H1 (cell line): ENCODE results near the gene CCDC59. TPM values are rescaled to one million over a fixed set of nuclear protein-coding genes. Genes with fewer than 3 reads are reported as not detected.

Experiments
- CTCF ChIA-PET: fragments of 300-600 bp; sonication (Branson Sonifier 250); formaldehyde crosslinking; loops from one replicate; lab custom pipeline; 2021; ENCODE audit not compliant: partially characterized antibody; lab: Charles Lee
- POLR2A ChIA-PET: fragments of 300-600 bp; sonication (Branson Sonifier 250); formaldehyde crosslinking; loops from one replicate; lab custom pipeline; 2021; ENCODE audit warnings: inconsistent platforms; ENCODE audit not compliant: partially characterized antibody; lab: Charles Lee
- DNase-seq, 2 experiments: peaks; one replicate each; pipeline versions ENCODE4 v3.0.0 to v3.0.0-alpha.2; 2010 to 2022; ENCODE audit warnings: low spot score in 2 of 2, low read depth in 1 of 2, mixed read lengths in 1 of 2
- FAIRE-seq: peaks from 2 replicates; lab custom pipeline; 2011; peaks lifted over from hg19 to GRCh38; lab: Jason Lieb, UNC
- H2AFZ ChIP-seq: 2 replicates; pipeline ENCODE4 v1.8.1; 2012; ENCODE audit warnings: low read length, inconsistent platforms
- H2AK5ac ChIP-seq: 2 replicates; pipeline ENCODE4 v1.6.1; 2013; ENCODE audit warnings: low read depth, low read length
- H2BK120ac ChIP-seq: replicated peaks from 2 replicates; pipeline ENCODE3; 2013; ENCODE audit warnings: low read depth, low read length, inconsistent platforms
- H2BK12ac ChIP-seq: 2 replicates; pipeline ENCODE4 v1.6.1; 2013; ENCODE audit warnings: low read depth, low read length
- H2BK15ac ChIP-seq: 2 replicates; pipeline ENCODE4 v1.6.1; 2013; ENCODE audit warnings: low read length
- H2BK20ac ChIP-seq: 2 replicates; pipeline ENCODE4 v1.6.1; 2013; ENCODE audit warnings: low read length
- H2BK5ac ChIP-seq: 2 replicates; pipeline ENCODE4 v1.6.1; 2013; ENCODE audit warnings: low read depth, low read length
- H3K14ac ChIP-seq: 2 replicates; pipeline ENCODE4 v1.6.1; 2013; ENCODE audit warnings: inconsistent platforms; ENCODE audit not compliant: insufficient read length
- H3K18ac ChIP-seq: 2 replicates; pipeline ENCODE4 v1.6.1; 2013; ENCODE audit warnings: low read length; ENCODE audit errors: extremely low read depth
- H3K23ac ChIP-seq: 2 replicates; pipeline ENCODE4 v1.6.1; 2013; ENCODE audit warnings: inconsistent platforms; ENCODE audit not compliant: insufficient read length
- H3K23me2 ChIP-seq: 2 replicates; pipeline ENCODE4 v1.6.1; 2013; ENCODE audit warnings: low read depth, low read length
- H3K27ac ChIP-seq: 2 replicates; pipeline ENCODE4 v1.6.1; 2011; ENCODE audit warnings: low read depth, low read length, inconsistent platforms
- H3K27me3 ChIP-seq, 4 experiments: replicated peaks in 1 of 4; 1 replicate in 1 of 4; 2 replicates in 3 of 4; pipeline versions ENCODE4 v1.6.1 to v1.8.1; 2011 to 2013; ENCODE audit warnings: low read length in 3 of 4, mild to moderate bottlenecking in 3 of 4, inconsistent platforms in 2 of 4, mixed read lengths in 2 of 4, moderate library complexity in 1 of 4; ENCODE audit not compliant: control insufficient read depth in 3 of 4, insufficient read depth in 3 of 4; ENCODE audit errors: extremely low read depth in 1 of 4
- H3K36me3 ChIP-seq, 4 experiments: 2 replicates each; pipeline versions ENCODE4 v1.6.1 to v1.8.1; 2011 to 2013; ENCODE audit warnings: mild to moderate bottlenecking in 4 of 4, low read length in 3 of 4, moderate library complexity in 2 of 4, control low read depth in 1 of 4, inconsistent platforms in 1 of 4; ENCODE audit not compliant: insufficient read depth in 4 of 4, control insufficient read depth in 2 of 4
- H3K4ac ChIP-seq: replicated peaks from 2 replicates; pipeline ENCODE3; 2013; ENCODE audit warnings: low read length, low read depth, mixed read lengths, inconsistent platforms; ENCODE audit not compliant: insufficient read length
- H3K4me1 ChIP-seq, 4 experiments: replicated peaks in 1 of 4; 1 replicate in 1 of 4; 2 replicates in 3 of 4; pipeline versions ENCODE4 v1.6.1 to v1.8.1; 2011 to 2013; ENCODE audit warnings: low read length in 3 of 4, inconsistent platforms in 2 of 4, mixed read lengths in 1 of 4; ENCODE audit not compliant: insufficient read depth in 4 of 4, control insufficient read depth in 3 of 4
- H3K4me2 ChIP-seq, 2 experiments: 2 replicates each; pipeline versions ENCODE4 v1.6.1 to v1.8.1; 2011 to 2013; ENCODE audit warnings: low read depth in 2 of 2, low read length in 2 of 2, control low read depth in 1 of 2, inconsistent platforms in 1 of 2, mild to moderate bottlenecking in 1 of 2; ENCODE audit not compliant: insufficient read depth in 1 of 2
- H3K4me3 ChIP-seq, 4 experiments: fragments of 200-600, 300-600 bp in 1 of 4; sonication (generic), shearing (Covaris generic), sonication (Bioruptor Twin) in 1 of 4; 2 replicates each; pipeline versions ENCODE4 v1.5.1 to v1.8.1; 2011 to 2016; ENCODE audit warnings: low read length in 4 of 4, low read depth in 3 of 4, control low read depth in 2 of 4, inconsistent platforms in 2 of 4, mild to moderate bottlenecking in 2 of 4, mixed read lengths in 1 of 4, moderate library complexity in 1 of 4; ENCODE audit not compliant: insufficient read depth in 2 of 4; ENCODE audit errors: extremely low read depth in 1 of 4
- H3K56ac ChIP-seq: replicated peaks from 2 replicates; pipeline ENCODE3; 2013; ENCODE audit warnings: low read depth, mild to moderate bottlenecking, mixed read lengths, low read length, inconsistent platforms; ENCODE audit not compliant: insufficient read length
- H3K79me1 ChIP-seq: 2 replicates; pipeline ENCODE4 v1.6.1; 2013; ENCODE audit warnings: low read depth, low read length, control low read depth
- H3K79me2 ChIP-seq, 2 experiments: 2 replicates each; pipeline versions ENCODE4 v1.6.1 to v1.8.1; 2012 to 2013; ENCODE audit warnings: low read length in 2 of 2, mild to moderate bottlenecking in 2 of 2, inconsistent platforms in 1 of 2; ENCODE audit not compliant: insufficient read depth in 2 of 2, control insufficient read depth in 1 of 2
- H3K9ac ChIP-seq, 4 experiments: replicated peaks in 1 of 4; 1 replicate in 1 of 4; 2 replicates in 3 of 4; pipeline versions ENCODE4 v1.6.1 to v1.8.1; 2011 to 2013; ENCODE audit warnings: low read depth in 3 of 4, low read length in 3 of 4, control low read depth in 2 of 4, mild to moderate bottlenecking in 2 of 4, moderate library complexity in 2 of 4, inconsistent platforms in 1 of 4; ENCODE audit errors: extremely low read depth in 1 of 4
- H3K9me3 ChIP-seq, 2 experiments: 2 replicates each; pipeline versions ENCODE4 v1.6.1 to v1.8.1; 2012 to 2013; ENCODE audit warnings: mild to moderate bottlenecking in 2 of 2, moderate library complexity in 2 of 2, control low read depth in 1 of 2, inconsistent platforms in 1 of 2, low read depth in 1 of 2, low read length in 1 of 2, mixed read lengths in 1 of 2; ENCODE audit not compliant: insufficient read depth in 2 of 2
- H4K20me1 ChIP-seq, 2 experiments: replicated peaks in 1 of 2; 2 replicates each; pipeline versions ENCODE3 to v1.8.1; 2011 to 2013; ENCODE audit warnings: inconsistent platforms in 2 of 2, low read length in 2 of 2, mild to moderate bottlenecking in 1 of 2; ENCODE audit not compliant: insufficient read depth in 2 of 2, control insufficient read depth in 1 of 2
- H4K5ac ChIP-seq: 2 replicates; pipeline ENCODE4 v1.6.1; 2013; ENCODE audit warnings: low read length, low read depth, mixed read lengths, inconsistent platforms; ENCODE audit not compliant: insufficient read length
- H4K8ac ChIP-seq: 2 replicates; pipeline ENCODE4 v1.8.0; 2013; ENCODE audit warnings: mild to moderate bottlenecking, moderate library complexity, low read length, inconsistent platforms; ENCODE audit not compliant: insufficient read depth; ENCODE audit errors: extremely low read depth
- H4K91ac ChIP-seq: replicated peaks from 2 replicates; pipeline ENCODE3; 2013; ENCODE audit warnings: low read length, mixed read lengths, inconsistent platforms; ENCODE audit not compliant: insufficient read length
- EGR1 ChIP-seq: IDR thresholded peaks from 2 replicates; pipeline ENCODE4 v1.6.1; 2011; ENCODE audit warnings: low read depth, low read length, borderline replicate concordance
- RAD21 ChIP-seq, 2 experiments: IDR thresholded peaks in 1 of 2; conservative IDR thresholded peaks in 1 of 2; 2 replicates each; pipeline ENCODE4 v1.6.1; 2011; ENCODE audit warnings: low read depth in 2 of 2, low read length in 2 of 2, improper control_type of control experiment in 1 of 2, inconsistent platforms in 1 of 2, mild to moderate bottlenecking in 1 of 2, moderate library complexity in 1 of 2
- RBBP5 ChIP-seq: IDR thresholded peaks from 2 replicates; pipeline ENCODE4 v1.7.1; 2012; ENCODE audit warnings: low read depth, mild to moderate bottlenecking, inconsistent platforms, low read length, moderate library complexity, borderline replicate concordance
- WGBS, 2 experiments: shearing (Covaris generic) in 1 of 2; methylation state at CpG; one replicate each; pipeline versions ENCODE4 v1.1.6 to v1.1.7; 2013 to 2015; ENCODE audit warnings: low lambda C conversion rate in 2 of 2, mixed read lengths in 2 of 2, inconsistent platforms in 1 of 2, low coverage in 1 of 2, missing lambda C conversion rate in 1 of 2; ENCODE audit not compliant: insufficient replicate concordance in 2 of 2, insufficient coverage in 1 of 2, insufficient read length in 1 of 2; ENCODE audit errors: extremely low coverage in 1 of 2, missing lambda C conversion rate in 1 of 2; 5-methylcytosine and 5-hydroxymethylcytosine counted together
- polyA plus RNA-seq, 7 experiments: library from polyadenylated mRNA; depleted of rRNA in 3 of 7; stranded (reverse) in 5 of 7; unstranded in 2 of 7; fragments of >200 nt in 5 of 7; fragments of 200-250 nt in 2 of 7; gene quantifications; 1 replicate in 5 of 7; 2 replicates in 1 of 7; 4 replicates in 1 of 7; pipeline versions ENCODE4 v1.2.1 to v1.2.3, GENCODE V29; 2011 to 2013; ENCODE audit warnings: missing spikeins in 2 of 7, mixed read lengths in 2 of 7
- total RNA-seq: library from RNA; stranded (reverse); fragmentation: NEBNext Ultra II Directional; extraction: Animal tissue kit (Norgen Biotek cat#: 25700); gene quantifications from 2 replicates; pipeline ENCODE4 v1.2.1, GENCODE V29; 2021

CCDC59 gene
- total and polyA plus RNA-seq, 2 of the 8 experiments (the other 6 are each of a cell fraction or from before 2014, with no cell fraction given) = 11.6 to 54.0 TPM

GRCh38 chr12:82361461-82361915, 3.3 kb upstream of the CCDC59 start:
- Histone ChIP-seq H2AFZ (no peak overlapping the region), H4K8ac (no peak overlapping the region), H3K4me1 (peaks cover 0 to 4% (median under 1%) of the 10 kb centered on the region in 4 experiments; a peak in 3 of 7 replicates), H2BK5ac (no peak overlapping the region), H3K56ac (no peak overlapping the region), H3K4ac (no peak overlapping the region), H2BK20ac (no peak overlapping the region), H2BK15ac (no peak overlapping the region), H3K23ac (no peak overlapping the region), H4K20me1 (no peaks in the 10 kb centered on the region), H3K27me3 (no peaks in the 10 kb centered on the region), H3K79me2 (peaks cover 3 to 65% of the 10 kb centered on the region in 2 experiments; a peak in 3 of 4 replicates), H3K4me2 (no peak overlapping the region), H3K9me3 (no peaks in the 10 kb centered on the region; a peak in 1 of 4 replicates), H4K5ac (no peak overlapping the region), H2BK120ac (no peak overlapping the region), H2BK12ac (no peak overlapping the region), H3K36me3 (peaks cover 0 to 9% (median 1%) of the 10 kb centered on the region in 4 experiments; a peak in 2 of 8 replicates), H3K27ac (no peak overlapping the region), H3K14ac (no peak overlapping the region), H4K91ac (no peak overlapping the region), H3K9ac (no peak overlapping the region), H2AK5ac (no peak overlapping the region), H3K79me1 (no peaks in the 10 kb centered on the region), H3K4me3 (no peak overlapping the region), H3K23me2 (peaks cover 3% of the 10 kb centered on the region), H3K18ac (no peak overlapping the region)
- ChIA-PET CTCF (interaction anchor here (0.6 to 1.4 kb wide), 2 partner anchors 10 to 12 kb away, joined by 3 to 6 read pairs; no protein-coding TSS in a partner anchor), POLR2A (no interaction called here)
- no peak for DNase-seq
- WGBS, 2 experiments = 90% methylated on average over 20 of the region's 22 CpGs; no CpG with 5 or more reads in 1 of the 2 experiments
- FAIRE-seq = no peak
- no peak for TF ChIP-seq RAD21 (IDR thresholded peaks at IDR 0.05 in 1 of 2, conservative IDR thresholded peaks at IDR 0.05 in 1 of 2; ENCODE audit: low read depth in 2 of 2, low read length in 2 of 2)
- no peak for TF ChIP-seq RBBP5
- no peak for TF ChIP-seq EGR1
